ENCODE data around the gene SHISAL2B. TPM values are rescaled to one million over a fixed set of nuclear protein-coding genes. Genes with fewer than 3 reads are reported as not detected.

SHISAL2B gene
- polyA plus RNA-seq, 3 donors, result not detected

DNA sequence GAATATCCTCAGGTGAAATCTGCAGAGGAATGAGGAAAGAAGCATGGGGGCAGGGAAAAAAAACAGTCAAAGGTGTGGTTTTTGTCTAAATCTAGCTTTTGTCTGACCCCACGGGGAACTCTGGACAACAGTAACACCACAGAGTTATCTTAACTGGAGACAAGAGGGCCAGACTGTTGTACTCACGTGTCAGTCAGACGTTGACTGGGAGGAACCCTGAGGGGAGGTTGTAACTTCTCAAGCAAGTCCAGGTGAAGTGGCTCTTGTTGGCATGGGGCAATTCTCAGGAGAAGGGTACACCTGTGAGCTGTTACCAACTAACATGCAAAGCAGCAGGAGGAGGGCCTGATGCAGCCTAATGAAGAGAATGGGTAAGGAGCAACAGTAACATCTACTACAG lies 44.1 kb upstream of the SHISAL2B start:
- intact Hi-C loops (cut with micrococcal nuclease), result no loop called here
- Histone ChIP-seq H3K9ac (ENCODE audit: insufficient read depth, low read length, poor library complexity, severe bottlenecking) (no peak overlapping the region), H3K9me3 (replicated peaks in 1 of 2; ENCODE audit: control insufficient read depth in 1 of 2, insufficient read depth in 1 of 2, low read length in 2 of 2) (no peaks in the 10 kb centered on the region), H4K20me1 (ENCODE audit: insufficient read depth, low read length) (no peaks in the 10 kb centered on the region), H3K4me2 (replicated peaks; ENCODE audit: extremely low read depth, low read length, poor library complexity, severe bottlenecking) (no peak overlapping the region), H3K27me3 (ENCODE audit: control insufficient read depth in 2 of 2, insufficient read depth in 2 of 2, low read length in 2 of 2) (no peaks in the 10 kb centered on the region), H3K4me3 (replicated peaks in 1 of 3; ENCODE audit: low read depth in 2 of 3, low read length in 3 of 3) (no peak overlapping the region), H3K79me2 (ENCODE audit: insufficient read depth, low read length) (no peaks in the 10 kb centered on the region), H2AFZ (ENCODE audit: insufficient read depth, low read depth, low read length, poor library complexity, severe bottlenecking) (no peak overlapping the region), H3K4me1 (ENCODE audit: control insufficient read depth in 1 of 2, insufficient read depth in 2 of 2, low read length in 2 of 2) (no peaks in the 10 kb centered on the region), H3K36me3 (replicated peaks in 1 of 2; ENCODE audit: control insufficient read depth in 1 of 2, insufficient read depth in 2 of 2, low read length in 2 of 2) (no peaks in the 10 kb centered on the region), H3K27ac (ENCODE audit: low read depth in 1 of 2, low read length in 2 of 2) (no peak overlapping the region)
- TF ChIP-seq, protein P1, sequence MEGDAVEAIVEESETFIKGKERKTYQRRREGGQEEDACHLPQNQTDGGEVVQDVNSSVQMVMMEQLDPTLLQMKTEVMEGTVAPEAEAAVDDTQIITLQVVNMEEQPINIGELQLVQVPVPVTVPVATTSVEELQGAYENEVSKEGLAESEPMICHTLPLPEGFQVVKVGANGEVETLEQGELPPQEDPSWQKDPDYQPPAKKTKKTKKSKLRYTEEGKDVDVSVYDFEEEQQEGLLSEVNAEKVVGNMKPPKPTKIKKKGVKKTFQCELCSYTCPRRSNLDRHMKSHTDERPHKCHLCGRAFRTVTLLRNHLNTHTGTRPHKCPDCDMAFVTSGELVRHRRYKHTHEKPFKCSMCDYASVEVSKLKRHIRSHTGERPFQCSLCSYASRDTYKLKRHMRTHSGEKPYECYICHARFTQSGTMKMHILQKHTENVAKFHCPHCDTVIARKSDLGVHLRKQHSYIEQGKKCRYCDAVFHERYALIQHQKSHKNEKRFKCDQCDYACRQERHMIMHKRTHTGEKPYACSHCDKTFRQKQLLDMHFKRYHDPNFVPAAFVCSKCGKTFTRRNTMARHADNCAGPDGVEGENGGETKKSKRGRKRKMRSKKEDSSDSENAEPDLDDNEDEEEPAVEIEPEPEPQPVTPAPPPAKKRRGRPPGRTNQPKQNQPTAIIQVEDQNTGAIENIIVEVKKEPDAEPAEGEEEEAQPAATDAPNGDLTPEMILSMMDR (IDR thresholded peaks at IDR 0.05), result no peak
- H3K27me3 Mint-ChIP-seq (ENCODE audit: low read depth in 3 of 3), result peaks cover 0 to 5% (median 0%) of the 10 kb centered on the region in 3 donors
- no peak for DNase-seq
- H3K4me3 Mint-ChIP-seq, result no peak overlapping the region
- H3K36me3 Mint-ChIP-seq, result no peaks in the 10 kb centered on the region
- peaks cover 0 to 10% (median 2%) of the 10 kb centered on the region in 7 donors for H3K9me3 Mint-ChIP-seq
- WGBS (ENCODE audit: insufficient coverage), result 94% methylated on average over 3 of the region's 3 CpGs
- H3K27ac Mint-ChIP-seq, result no peak overlapping the region
- no peaks in the 10 kb centered on the region for H3K4me1 Mint-ChIP-seq

DNA sequence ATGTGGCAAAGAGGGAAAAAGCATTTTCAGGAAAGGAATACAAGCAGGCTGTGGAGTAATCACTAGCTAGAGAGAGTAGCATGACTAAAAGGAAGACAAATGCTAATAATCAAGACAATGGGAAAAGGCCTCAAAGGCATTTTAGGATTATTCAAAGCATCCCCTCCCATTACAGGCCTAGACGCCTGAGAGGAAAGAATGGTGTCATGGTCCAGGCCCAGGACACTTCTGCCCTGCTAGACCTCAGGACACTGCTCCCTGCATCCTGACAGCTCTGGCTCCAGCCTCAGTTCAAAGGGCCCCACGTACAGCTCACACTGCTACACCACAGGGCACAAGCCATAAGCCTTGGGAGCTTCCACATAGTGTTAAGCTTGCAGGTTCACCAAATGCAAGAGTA lies 40.8 kb upstream of the SHISAL2B start:
- H3K36me3 ChIP-seq (replicated peaks in 1 of 2; ENCODE audit: control insufficient read depth in 1 of 2, insufficient read depth in 2 of 2, low read length in 2 of 2), result no peaks in the 10 kb centered on the region
- H3K4me1 ChIP-seq (ENCODE audit: control insufficient read depth in 1 of 2, insufficient read depth in 2 of 2, low read length in 2 of 2), result no peaks in the 10 kb centered on the region
- 93% methylated on average over 2 of the region's 2 CpGs for WGBS (ENCODE audit: insufficient coverage)
- H3K79me2 ChIP-seq (ENCODE audit: insufficient read depth, low read length), result no peaks in the 10 kb centered on the region
- H3K27me3 ChIP-seq (ENCODE audit: control insufficient read depth in 2 of 2, insufficient read depth in 2 of 2, low read length in 2 of 2), result no peaks in the 10 kb centered on the region
- H3K27me3 Mint-ChIP-seq (ENCODE audit: low read depth in 3 of 3), result peaks cover 0 to 7% (median 0%) of the 10 kb centered on the region in 3 donors
- H3K27ac ChIP-seq (ENCODE audit: low read depth in 1 of 2, low read length in 2 of 2), result no peak overlapping the region
- peaks cover 0 to 5% of the 10 kb centered on the region in 2 donors for H3K9me3 ChIP-seq (replicated peaks in 1 of 2; ENCODE audit: control insufficient read depth in 1 of 2, insufficient read depth in 1 of 2, low read length in 2 of 2)
- no peaks in the 10 kb centered on the region for H3K36me3 Mint-ChIP-seq
- peaks cover 0 to 20% (median 8%) of the 10 kb centered on the region in 7 donors for H3K9me3 Mint-ChIP-seq
- TF ChIP-seq, protein P1 (IDR thresholded peaks at IDR 0.05), result no peak
- no peak overlapping the region for H3K27ac Mint-ChIP-seq
- intact Hi-C loops (cut with micrococcal nuclease), result no loop called here
- H3K4me3 ChIP-seq (replicated peaks in 1 of 3; ENCODE audit: low read depth in 2 of 3, low read length in 3 of 3), result no peak overlapping the region
- H3K4me3 Mint-ChIP-seq, result no peak overlapping the region
- H3K9ac ChIP-seq (ENCODE audit: insufficient read depth, low read length, poor library complexity, severe bottlenecking), result no peak overlapping the region
- no peak for DNase-seq
- H4K20me1 ChIP-seq (ENCODE audit: insufficient read depth, low read length), result no peaks in the 10 kb centered on the region
- H3K4me2 ChIP-seq (replicated peaks; ENCODE audit: extremely low read depth, low read length, poor library complexity, severe bottlenecking), result no peak overlapping the region
- no peaks in the 10 kb centered on the region for H3K4me1 Mint-ChIP-seq
- H2AFZ ChIP-seq (ENCODE audit: insufficient read depth, low read depth, low read length, poor library complexity, severe bottlenecking), result no peak overlapping the region
